A549 (cell line): Measurements from ENCODE around the gene SFI1. TPM values are rescaled to one million over a fixed set of nuclear protein-coding genes. Genes with fewer than 3 reads are reported as not detected.

Source experiments
- ATAC-seq, 2 experiments: fragments of 200-7000 bp in 1 of 2; fragments of >200 bp in 1 of 2; cut with Nextera tagmentation in 1 of 2; cut with Tn5 transposase in 1 of 2; 3 replicates each; pipeline versions ENCODE4 v1.8.0 to v1.9.1; 2018 to 2020; ENCODE audit warnings: mild to moderate bottlenecking in 1 of 2, moderate library complexity in 1 of 2
- CTCF ChIA-PET: fragments of 300-600 bp; sonication (Branson Sonifier 250); formaldehyde crosslinking; extraction: SDS; loops from one replicate; lab custom pipeline; 2021; ENCODE audit warnings: antibody characterized with exemption, inconsistent platforms; lab: Yijun Ruan, JAX
- POLR2A ChIA-PET: fragments of 350-600 bp; formaldehyde crosslinking; extraction: SDS; loops from one replicate; lab custom pipeline; 2021; ENCODE audit warnings: antibody characterized with exemption, inconsistent platforms; lab: Yijun Ruan, JAX
- DNase-seq, 2 experiments: peaks; one replicate each; pipeline versions ENCODE4 v3.0.0 to v3.0.0-alpha.2; 2011 to 2016; ENCODE audit warnings: low read depth in 1 of 2, low spot score in 1 of 2
- FAIRE-seq: peaks from 2 replicates; lab custom pipeline; 2011; peaks lifted over from hg19 to GRCh38; lab: Jason Lieb, UNC
- H3K27ac ChIP-seq, 2 experiments: fragments of >200 bp; sonication (Bioruptor Twin); formaldehyde crosslinking; 3 replicates each; pipeline ENCODE4 v1.5.1; 2016 to 2017
- H3K4me1 ChIP-seq: fragments of >200 bp; sonication (Bioruptor Twin); formaldehyde crosslinking; 3 replicates; pipeline ENCODE4 v1.6.1; 2016
- H3K4me2 ChIP-seq: fragments of >200 bp; sonication (Bioruptor Twin); formaldehyde crosslinking; 3 replicates; pipeline ENCODE4 v1.6.1; 2016
- H3K4me3 ChIP-seq: fragments of >200 bp; sonication (Bioruptor Twin); formaldehyde crosslinking; 3 replicates; pipeline ENCODE4 v1.5.1; 2016
- H3K9me3 ChIP-seq: fragments of >200 bp; sonication (Bioruptor Twin); formaldehyde crosslinking; 3 replicates; pipeline ENCODE4 v1.6.1; 2016
- BHLHE40 ChIP-seq: IDR thresholded peaks from 2 replicates; pipeline ENCODE4 v1.6.1; 2012; ENCODE audit warnings: low read depth, low read length, inconsistent platforms
- CEBPB ChIP-seq, 2 experiments: fragments of >200 bp in 1 of 2; sonication (Bioruptor Twin) in 1 of 2; formaldehyde crosslinking in 1 of 2; IDR thresholded peaks; 2 replicates each; pipeline ENCODE4 v1.6.1; 2012 to 2016
- CHD2 ChIP-seq: fragments of 150-350 bp; IDR thresholded peaks from 2 replicates; pipeline ENCODE4 v1.6.1; 2014; ENCODE audit warnings: low read length; ENCODE audit not compliant: partially characterized antibody
- CHD4 ChIP-seq: fragments of 200-600 bp; sonication (generic); IDR thresholded peaks from 2 replicates; pipeline ENCODE4 v1.6.1; 2016; ENCODE audit warnings: antibody characterized with exemption, mild to moderate bottlenecking, borderline replicate concordance
- EHMT2 ChIP-seq: fragments of 200-600 bp; sonication (generic); IDR thresholded peaks from 2 replicates; pipeline ENCODE4 v1.6.1; 2016; ENCODE audit warnings: antibody characterized with exemption, low read depth, mild to moderate bottlenecking, moderate library complexity
- ELK1 ChIP-seq: fragments of 150-350 bp; IDR thresholded peaks from 2 replicates; pipeline ENCODE4 v1.6.1; 2014; ENCODE audit warnings: low read depth, mild to moderate bottlenecking, low read length
- GATA3 ChIP-seq: IDR thresholded peaks from 2 replicates; pipeline ENCODE4 v1.6.1; 2012; ENCODE audit warnings: borderline replicate concordance
- HEYL ChIP-seq: fragments of 250-450 bp; sonication (Bioruptor Pico); IDR thresholded peaks from 2 replicates; pipeline ENCODE4 v1.8.0; 2021; ENCODE audit warnings: mild to moderate bottlenecking, moderate library complexity
- HOXB13 ChIP-seq: fragments of 250-450 bp; sonication (Bioruptor Pico); IDR thresholded peaks from 2 replicates; pipeline ENCODE4 v1.5.0; 2020; ENCODE audit warnings: low read depth, mild to moderate bottlenecking, moderate library complexity
- HOXB5 ChIP-seq: fragments of 250-450 bp; sonication (Bioruptor Pico); IDR thresholded peaks from 2 replicates; pipeline ENCODE4 v1.5.0; 2020; ENCODE audit warnings: mild to moderate bottlenecking, moderate library complexity
- JUNB ChIP-seq: fragments of >200 bp; sonication (Bioruptor Twin); formaldehyde crosslinking; IDR thresholded peaks from 2 replicates; pipeline ENCODE4 v1.6.1; 2016
- NFE2L2 ChIP-seq: fragments of 150-350 bp; conservative IDR thresholded peaks from 2 replicates; pipeline ENCODE4 v1.6.1; 2014; ENCODE audit warnings: low read length
- PBX3 ChIP-seq: IDR thresholded peaks from 2 replicates; pipeline ENCODE4 v1.6.1; 2012
- POLR2AphosphoS2 ChIP-seq: conservative IDR thresholded peaks from 2 replicates; pipeline ENCODE4 v1.6.1; 2012; ENCODE audit warnings: low read length, improper control_type of control experiment, inconsistent platforms
- RARB ChIP-seq: fragments of 250-450 bp; sonication (Bioruptor Pico); IDR thresholded peaks from 2 replicates; pipeline ENCODE4 v1.8.0; 2021; ENCODE audit warnings: mild to moderate bottlenecking, moderate library complexity
- RFX5 ChIP-seq: fragments of 450-650 bp; IDR thresholded peaks from 2 replicates; pipeline ENCODE4 v1.7.1; 2014; ENCODE audit warnings: antibody characterized with exemption, mild to moderate bottlenecking, moderate library complexity
- SREBF2 ChIP-seq: fragments of 450-650 bp; IDR thresholded peaks from 2 replicates; pipeline ENCODE4 v1.6.1; 2014; ENCODE audit warnings: mild to moderate bottlenecking, moderate library complexity
- TFCP2L1 ChIP-seq: fragments of 250-450 bp; sonication (Bioruptor Pico); IDR thresholded peaks from 2 replicates; pipeline ENCODE4 v1.5.0; 2021; ENCODE audit warnings: mild to moderate bottlenecking
- TP53 ChIP-seq: fragments of 250-450 bp; sonication (Bioruptor Pico); IDR thresholded peaks from 2 replicates; pipeline ENCODE4 v1.5.0; 2021; ENCODE audit warnings: mild to moderate bottlenecking, moderate library complexity
- ZFP36 ChIP-seq: fragments of 450-650 bp; IDR thresholded peaks from 2 replicates; pipeline ENCODE4 v1.6.1; 2014; ENCODE audit warnings: borderline replicate concordance; ENCODE audit not compliant: partially characterized antibody
- WGBS: methylation state at CpG from one replicate; pipeline ENCODE4 v1.1.6; 2017; ENCODE audit errors: missing lambda C conversion rate; 5-methylcytosine and 5-hydroxymethylcytosine counted together
- polyA plus RNA-seq, 4 experiments: library from polyadenylated mRNA; depleted of rRNA in 3 of 4; stranded (reverse); fragments of >200 nt; fragmentation: RNase III in 1 of 4; extraction: RNeasy Plus Mini Kit Qiagen cat#74134 plus additional on column Dnase treatment in 1 of 4; gene quantifications; 2 replicates in 3 of 4; 3 replicates in 1 of 4; pipeline ENCODE4 v1.2.3, GENCODE V29; 2011 to 2017
- TF ChIP-seq, protein P1 (sequence below): fragments of 450-650 bp; IDR thresholded peaks from 2 replicates; pipeline ENCODE4 v1.6.1; 2014; ENCODE audit warnings: antibody characterized with exemption

SFI1 gene
- polyA plus RNA-seq, 2 of the 4 experiments (the other 2 are of a cell fraction) = 6.8 to 17.9 TPM

DNA sequence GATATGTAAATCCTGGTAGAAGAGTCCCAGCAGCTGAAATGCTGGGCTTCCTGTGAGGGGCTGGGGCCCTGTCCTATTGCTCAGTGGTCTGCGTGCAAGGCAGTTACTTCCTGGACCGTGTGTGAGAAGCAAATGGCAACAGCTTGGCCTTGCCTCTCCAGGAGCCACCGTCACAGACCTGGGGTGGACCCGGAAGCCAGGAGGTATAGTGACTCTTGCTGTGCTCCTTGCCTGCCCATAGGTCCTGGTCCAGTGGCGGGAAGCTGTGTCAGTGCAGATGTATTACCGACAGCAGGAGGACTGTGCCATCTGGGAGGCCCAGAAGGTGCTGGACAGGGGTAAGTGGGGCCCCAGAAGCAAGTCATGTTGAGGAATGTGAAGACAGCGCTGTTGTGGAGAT, 111.4 kb downstream of the SFI1 start:
- FAIRE-seq = no peak
- CTCF ChIA-PET = no interaction called here

GRCh38 chr22:31609716-31610115, 113.4 kb downstream of the SFI1 start:
- Histone ChIP-seq H3K4me3 (no peak overlapping the region), H3K4me1 (no peaks in the 10 kb centered on the region), H3K9me3 (no peaks in the 10 kb centered on the region), H3K4me2 (no peak overlapping the region), H3K27ac (no peak overlapping the region)
- FAIRE-seq = no peak
- ATAC-seq = no peak
- POLR2A ChIA-PET = no interaction called here
- TF ChIP-seq ELK1 (no peak), JUNB (no peak), TFCP2L1 (CRISPR knock-in tag) (no peak), RARB (no peak), CHD4 (no peak), CHD2 (no peak), SREBF2 (no peak), GATA3 (no peak)
- WGBS = 86% methylated on average over 3 of the region's 10 CpGs
- CTCF ChIA-PET = interaction anchor here (1.2 kb wide), 1 partner anchor 20 kb away, joined by 3 read pairs; no protein-coding TSS in a partner anchor
- DNase-seq = no peak

More for the DNA sequence above, 111.4 kb downstream of the SFI1 start:
- H3K4me3 ChIP-seq = no peak overlapping the region
- no peak overlapping the region for H3K27ac ChIP-seq
- DNase-seq = no peak
- H3K4me1 ChIP-seq = no peaks in the 10 kb centered on the region
- H3K4me2 ChIP-seq = no peak overlapping the region
- WGBS = 89% methylated on average over 7 of the region's 7 CpGs
- no peak for ATAC-seq
- H3K9me3 ChIP-seq = no peaks in the 10 kb centered on the region
- POLR2A ChIA-PET = no interaction called here
- TF ChIP-seq CHD4 (no peak), NFE2L2 (no peak), GATA3 (no peak)

GRCh38 chr22:31610611-31611010, 114.3 kb downstream of the SFI1 start:
- no peak for ATAC-seq
- H3K27ac ChIP-seq = no peak overlapping the region
- POLR2A ChIA-PET = no interaction called here

DNA sequence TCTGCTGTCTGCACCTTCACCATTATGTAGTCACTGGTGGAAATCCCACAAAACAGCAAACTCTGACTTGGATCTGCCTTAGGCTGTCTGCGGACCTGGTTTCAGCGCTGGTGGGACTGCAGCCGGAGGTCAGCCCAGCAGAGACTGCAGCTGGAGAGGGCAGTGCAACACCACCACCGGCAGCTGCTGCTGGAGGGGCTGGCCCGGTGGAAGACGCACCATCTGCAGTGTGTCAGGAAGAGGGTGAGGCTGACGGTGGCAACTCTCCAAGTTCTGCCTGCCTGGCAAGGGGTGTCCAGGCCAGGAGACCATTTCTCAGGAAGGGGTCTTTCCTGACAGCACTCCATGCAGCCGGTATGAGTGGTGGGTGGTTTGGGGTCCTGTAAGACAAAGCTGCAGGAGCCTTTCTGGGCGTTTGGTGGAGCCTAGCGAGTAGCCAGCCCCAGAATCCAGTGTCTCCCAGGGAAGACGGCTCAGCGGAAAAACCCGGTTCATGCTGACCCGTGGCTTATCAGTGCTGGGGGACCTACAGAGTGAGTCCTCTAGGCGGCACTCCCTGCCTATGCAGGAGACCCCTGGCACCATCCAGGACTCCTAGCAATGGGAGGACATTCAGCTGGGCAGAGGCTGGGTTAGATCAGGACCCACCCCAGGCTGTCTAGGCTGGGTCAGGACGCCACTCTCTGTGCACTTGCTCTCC, 114.9 kb downstream of the SFI1 start:
- no peak for TF ChIP-seq PBX3
- no peak for TF ChIP-seq EHMT2
- no peak for TF ChIP-seq HOXB5 (CRISPR knock-in tag)
- no peak for TF ChIP-seq TFCP2L1 (CRISPR knock-in tag)
- no peak for TF ChIP-seq ZFP36
- TF ChIP-seq, protein P1, sequence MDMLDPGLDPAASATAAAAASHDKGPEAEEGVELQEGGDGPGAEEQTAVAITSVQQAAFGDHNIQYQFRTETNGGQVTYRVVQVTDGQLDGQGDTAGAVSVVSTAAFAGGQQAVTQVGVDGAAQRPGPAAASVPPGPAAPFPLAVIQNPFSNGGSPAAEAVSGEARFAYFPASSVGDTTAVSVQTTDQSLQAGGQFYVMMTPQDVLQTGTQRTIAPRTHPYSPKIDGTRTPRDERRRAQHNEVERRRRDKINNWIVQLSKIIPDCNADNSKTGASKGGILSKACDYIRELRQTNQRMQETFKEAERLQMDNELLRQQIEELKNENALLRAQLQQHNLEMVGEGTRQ = no peak
- no peak for TF ChIP-seq POLR2AphosphoS2
- TF ChIP-seq SREBF2 = no peak
- no peak for TF ChIP-seq BHLHE40
- Histone ChIP-seq H3K9me3 (no peaks in the 10 kb centered on the region), H3K4me2 (no peak overlapping the region), H3K4me3 (no peak overlapping the region), H3K4me1 (no peaks in the 10 kb centered on the region), H3K27ac (no peak overlapping the region)
- ChIA-PET CTCF (interaction anchor here (0.9 kb wide), 1 partner anchor 359 kb away, joined by 3 read pairs; no protein-coding TSS in a partner anchor), POLR2A (no interaction called here)
- no peak; a peak in 1 of 6 replicates for ATAC-seq
- no peak for DNase-seq
- 83% methylated on average over 7 of the region's 16 CpGs for WGBS
- FAIRE-seq = no peak

More at GRCh38 chr22:31610611-31611010, 114.3 kb downstream of the SFI1 start:
- Histone ChIP-seq H3K4me1 (no peaks in the 10 kb centered on the region), H3K4me3 (no peak overlapping the region), H3K4me2 (no peak overlapping the region), H3K9me3 (no peaks in the 10 kb centered on the region)
- DNase-seq (no peak), FAIRE-seq (no peak)
- TF ChIP-seq TP53 (CRISPR knock-in tag) = no peak
- no peak for TF ChIP-seq HOXB5 (CRISPR knock-in tag)
- TF ChIP-seq HEYL = no peak
- TF ChIP-seq CEBPB (IDR thresholded peaks at IDR 0.05) = no peak
- no peak for TF ChIP-seq EHMT2
- no peak for TF ChIP-seq TFCP2L1 (CRISPR knock-in tag)
- TF ChIP-seq RFX5 = no peak
- no peak for TF ChIP-seq HOXB13 (CRISPR knock-in tag)
- TF ChIP-seq GATA3 = no peak
- CTCF ChIA-PET = no interaction called here
- WGBS = 91% methylated on average over 4 of the region's 6 CpGs
